A549 (cell line): ENCODE measurements around the gene PADI4. TPM values are rescaled to one million over a fixed set of nuclear protein-coding genes. Genes with fewer than 3 reads are reported as not detected.

ENCODE experiments used
- ATAC-seq, 2 experiments: fragments of 200-7000 bp in 1 of 2; fragments of >200 bp in 1 of 2; cut with Nextera tagmentation in 1 of 2; cut with Tn5 transposase in 1 of 2; 3 replicates each; pipeline versions ENCODE4 v1.8.0 to v1.9.1; 2018 to 2020; ENCODE audit warnings: mild to moderate bottlenecking in 1 of 2, moderate library complexity in 1 of 2
- CTCF ChIA-PET: fragments of 300-600 bp; sonication (Branson Sonifier 250); formaldehyde crosslinking; extraction: SDS; loops from one replicate; lab custom pipeline; 2021; ENCODE audit warnings: antibody characterized with exemption, inconsistent platforms; lab: Yijun Ruan, JAX
- POLR2A ChIA-PET: fragments of 350-600 bp; formaldehyde crosslinking; extraction: SDS; loops from one replicate; lab custom pipeline; 2021; ENCODE audit warnings: antibody characterized with exemption, inconsistent platforms; lab: Yijun Ruan, JAX
- DNase-seq, 2 experiments: peaks; one replicate each; pipeline versions ENCODE4 v3.0.0 to v3.0.0-alpha.2; 2011 to 2016; ENCODE audit warnings: low read depth in 1 of 2, low spot score in 1 of 2
- FAIRE-seq: peaks from 2 replicates; lab custom pipeline; 2011; peaks lifted over from hg19 to GRCh38; lab: Jason Lieb, UNC
- H3K27ac ChIP-seq, 2 experiments: fragments of >200 bp; sonication (Bioruptor Twin); formaldehyde crosslinking; 3 replicates each; pipeline ENCODE4 v1.5.1; 2016 to 2017
- H3K4me1 ChIP-seq: fragments of >200 bp; sonication (Bioruptor Twin); formaldehyde crosslinking; 3 replicates; pipeline ENCODE4 v1.6.1; 2016
- H3K4me2 ChIP-seq: fragments of >200 bp; sonication (Bioruptor Twin); formaldehyde crosslinking; 3 replicates; pipeline ENCODE4 v1.6.1; 2016
- H3K4me3 ChIP-seq: fragments of >200 bp; sonication (Bioruptor Twin); formaldehyde crosslinking; 3 replicates; pipeline ENCODE4 v1.5.1; 2016
- H3K9me3 ChIP-seq: fragments of >200 bp; sonication (Bioruptor Twin); formaldehyde crosslinking; 3 replicates; pipeline ENCODE4 v1.6.1; 2016
- CBX2 ChIP-seq: fragments of 200-600 bp; sonication (generic); IDR thresholded peaks from 2 replicates; pipeline ENCODE4 v1.6.1; 2016; ENCODE audit warnings: low read depth, mild to moderate bottlenecking, borderline replicate concordance
- CBX8 ChIP-seq: fragments of 200-600 bp; sonication (generic); IDR thresholded peaks from 2 replicates; pipeline ENCODE4 v1.6.1; 2016
- CEBPB ChIP-seq, 2 experiments: fragments of >200 bp in 1 of 2; sonication (Bioruptor Twin) in 1 of 2; formaldehyde crosslinking in 1 of 2; IDR thresholded peaks; 2 replicates each; pipeline ENCODE4 v1.6.1; 2012 to 2016
- CHD4 ChIP-seq: fragments of 200-600 bp; sonication (generic); IDR thresholded peaks from 2 replicates; pipeline ENCODE4 v1.6.1; 2016; ENCODE audit warnings: antibody characterized with exemption, mild to moderate bottlenecking, borderline replicate concordance
- E2F6 ChIP-seq: IDR thresholded peaks from 2 replicates; pipeline ENCODE4 v1.6.1; 2012; ENCODE audit warnings: low read depth, borderline replicate concordance
- EP300 ChIP-seq, 2 experiments: fragments of >200 bp; sonication (Bioruptor Twin); formaldehyde crosslinking; IDR thresholded peaks; 2 replicates in 1 of 2; 3 replicates in 1 of 2; pipeline ENCODE4 v1.6.1; 2016 to 2017
- FOSB ChIP-seq: fragments of 250-450 bp; sonication (Bioruptor Pico); IDR thresholded peaks from 2 replicates; pipeline ENCODE4 v1.5.0; 2020; ENCODE audit warnings: mild to moderate bottlenecking, moderate library complexity
- FOSL2 ChIP-seq, 2 experiments: fragments of 450-650 bp in 1 of 2; fragments of >200 bp in 1 of 2; sonication (Bioruptor Twin) in 1 of 2; formaldehyde crosslinking; IDR thresholded peaks; 2 replicates each; pipeline versions ENCODE4 v1.5.0 to v1.6.1; 2016 to 2020; ENCODE audit warnings: mild to moderate bottlenecking in 1 of 2, moderate library complexity in 1 of 2
- FOXS1 ChIP-seq: fragments of 250-450 bp; sonication (Bioruptor Pico); IDR thresholded peaks from 2 replicates; pipeline ENCODE4 v1.5.0; 2020; ENCODE audit warnings: mild to moderate bottlenecking, moderate library complexity
- GATA3 ChIP-seq: IDR thresholded peaks from 2 replicates; pipeline ENCODE4 v1.6.1; 2012; ENCODE audit warnings: borderline replicate concordance
- HDAC2 ChIP-seq: fragments of 200-600 bp; sonication (generic); IDR thresholded peaks from 2 replicates; pipeline ENCODE4 v1.6.1; 2016
- HEYL ChIP-seq: fragments of 250-450 bp; sonication (Bioruptor Pico); IDR thresholded peaks from 2 replicates; pipeline ENCODE4 v1.8.0; 2021; ENCODE audit warnings: mild to moderate bottlenecking, moderate library complexity
- HMGXB4 ChIP-seq: fragments of 250-450 bp; sonication (Bioruptor Pico); IDR thresholded peaks from 2 replicates; pipeline ENCODE4 v1.5.0; 2021; ENCODE audit warnings: mild to moderate bottlenecking, moderate library complexity, borderline replicate concordance
- KDM5A ChIP-seq: fragments of 200-600 bp; sonication (generic); IDR thresholded peaks from 2 replicates; pipeline ENCODE4 v1.6.1; 2016; ENCODE audit warnings: antibody characterized with exemption, mild to moderate bottlenecking
- MAFK ChIP-seq: fragments of 450-650 bp; IDR thresholded peaks from 2 replicates; pipeline ENCODE4 v1.6.1; 2014; ENCODE audit not compliant: partially characterized antibody
- NFE2L2 ChIP-seq: fragments of 150-350 bp; conservative IDR thresholded peaks from 2 replicates; pipeline ENCODE4 v1.6.1; 2014; ENCODE audit warnings: low read length
- NR3C1 ChIP-seq: fragments of >200 bp; sonication (Bioruptor Twin); formaldehyde crosslinking; IDR thresholded peaks from 3 replicates; pipeline ENCODE4 v1.6.1; 2017
- RAD21 ChIP-seq, 2 experiments: fragments of >200 bp in 1 of 2; sonication (Bioruptor Twin) in 1 of 2; formaldehyde crosslinking in 1 of 2; IDR thresholded peaks in 1 of 2; conservative IDR thresholded peaks in 1 of 2; 2 replicates in 1 of 2; 3 replicates in 1 of 2; pipeline ENCODE4 v1.6.1; 2012 to 2018; ENCODE audit warnings: inconsistent platforms in 1 of 2
- RNF2 ChIP-seq: fragments of 200-600 bp; sonication (generic); IDR thresholded peaks from 2 replicates; pipeline ENCODE4 v1.6.1; 2016; ENCODE audit warnings: low read depth, mild to moderate bottlenecking, antibody characterized with exemption, moderate library complexity, borderline replicate concordance
- SREBF2 ChIP-seq: fragments of 450-650 bp; IDR thresholded peaks from 2 replicates; pipeline ENCODE4 v1.6.1; 2014; ENCODE audit warnings: mild to moderate bottlenecking, moderate library complexity
- TFCP2L1 ChIP-seq: fragments of 250-450 bp; sonication (Bioruptor Pico); IDR thresholded peaks from 2 replicates; pipeline ENCODE4 v1.5.0; 2021; ENCODE audit warnings: mild to moderate bottlenecking
- USF2 ChIP-seq: fragments of 450-650 bp; IDR thresholded peaks from 2 replicates; pipeline ENCODE4 v1.6.1; 2014; ENCODE audit warnings: antibody characterized with exemption
- ZNF302 ChIP-seq: fragments of 250-450 bp; sonication (Bioruptor Pico); IDR thresholded peaks from 2 replicates; pipeline ENCODE4 v1.9.0; 2021; ENCODE audit warnings: inconsistent platforms, mild to moderate bottlenecking, moderate library complexity
- WGBS: methylation state at CpG from one replicate; pipeline ENCODE4 v1.1.6; 2017; ENCODE audit errors: missing lambda C conversion rate; 5-methylcytosine and 5-hydroxymethylcytosine counted together
- polyA plus RNA-seq, 4 experiments: library from polyadenylated mRNA; depleted of rRNA in 3 of 4; stranded (reverse); fragments of >200 nt; fragmentation: RNase III in 1 of 4; extraction: RNeasy Plus Mini Kit Qiagen cat#74134 plus additional on column Dnase treatment in 1 of 4; gene quantifications; 2 replicates in 3 of 4; 3 replicates in 1 of 4; pipeline ENCODE4 v1.2.3, GENCODE V29; 2011 to 2017
- TF ChIP-seq, protein P1 (sequence below): IDR thresholded peaks from 2 replicates; pipeline ENCODE4 v1.6.1; 2012
- TF ChIP-seq, protein P2 (sequence below): fragments of >200 bp; sonication (Bioruptor Twin); formaldehyde crosslinking; IDR thresholded peaks from 3 replicates; pipeline ENCODE4 v1.6.1; 2016
- TF ChIP-seq, protein P3 (sequence below): fragments of >200 bp; sonication (Bioruptor Twin); formaldehyde crosslinking; IDR thresholded peaks from 3 replicates; pipeline ENCODE4 v1.5.1; 2016
- TF ChIP-seq, protein P4 (sequence below): IDR thresholded peaks from 2 replicates; pipeline ENCODE4 v1.6.1; 2012

PADI4 gene
- polyA plus RNA-seq, 2 of the 4 experiments (the other 2 are of a cell fraction), result not detected

- TF ChIP-seq, protein P1, sequence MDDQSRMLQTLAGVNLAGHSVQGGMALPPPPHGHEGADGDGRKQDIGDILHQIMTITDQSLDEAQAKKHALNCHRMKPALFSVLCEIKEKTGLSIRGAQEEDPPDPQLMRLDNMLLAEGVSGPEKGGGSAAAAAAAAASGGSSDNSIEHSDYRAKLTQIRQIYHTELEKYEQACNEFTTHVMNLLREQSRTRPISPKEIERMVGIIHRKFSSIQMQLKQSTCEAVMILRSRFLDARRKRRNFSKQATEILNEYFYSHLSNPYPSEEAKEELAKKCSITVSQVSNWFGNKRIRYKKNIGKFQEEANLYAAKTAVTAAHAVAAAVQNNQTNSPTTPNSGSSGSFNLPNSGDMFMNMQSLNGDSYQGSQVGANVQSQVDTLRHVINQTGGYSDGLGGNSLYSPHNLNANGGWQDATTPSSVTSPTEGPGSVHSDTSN, result peak; percentile 68; the same call in 1 of the 2 replicates
- TF ChIP-seq CEBPB (IDR thresholded peaks at IDR 0.05) (peak; percentile 87 to 98), RAD21 (conservative IDR thresholded peaks at IDR 0.05 in 1 of 2, IDR thresholded peaks at IDR 0.05 in 1 of 2) (peak; percentile 21 to 45; a peak in 3 of 5 replicates), EP300 (IDR thresholded peaks at IDR 0.05) (peak; percentile 84 to 87; a peak in 4 of 5 replicates), RNF2 (no peak)
Observed at GRCh38 chr1:17287130-17287776, 20.7 kb upstream of the PADI4 start (continued).

- peak in 1 of 2 experiments; percentile 65; a peak in 2 of 6 replicates for ATAC-seq
Observed at GRCh38 chr1:17289721-17290120, 18.3 kb upstream of the PADI4 start.

DNA sequence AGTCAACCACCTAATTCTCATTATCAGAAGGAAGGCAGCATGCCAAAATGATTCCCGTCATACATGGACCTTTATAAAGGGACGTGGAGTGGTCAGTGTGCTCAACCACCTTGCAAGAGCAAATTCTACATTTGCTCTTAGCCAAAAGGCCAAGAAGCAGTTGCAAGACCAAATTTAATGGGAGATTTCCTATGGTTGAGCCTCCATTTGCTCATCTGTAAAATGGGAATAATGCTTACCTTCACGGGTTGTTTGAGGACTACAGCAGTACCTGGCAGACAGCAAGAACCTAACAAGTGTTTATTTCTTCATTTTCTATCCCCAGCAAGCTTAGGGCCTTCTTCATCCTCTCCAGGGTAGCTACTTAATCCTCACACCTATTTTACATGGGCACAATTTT lies 17.4 kb upstream of the PADI4 start:
- POLR2A ChIA-PET, result no interaction called here
- H3K27ac ChIP-seq, result peak overlapping the region in 1 of 2 experiments; percentile 89; a peak in 3 of 6 replicates
- no peak for ATAC-seq
- no peak for DNase-seq
- no peak for TF ChIP-seq NFE2L2
- TF ChIP-seq EP300 (IDR thresholded peaks at IDR 0.05), result no peak
- no peak for TF ChIP-seq CBX2
- TF ChIP-seq CEBPB (IDR thresholded peaks at IDR 0.05), result no peak
- TF ChIP-seq FOXS1 (CRISPR knock-in tag), result no peak
- no peak for TF ChIP-seq E2F6
- TF ChIP-seq HEYL (CRISPR knock-in tag), result no peak
- TF ChIP-seq, protein P2, sequence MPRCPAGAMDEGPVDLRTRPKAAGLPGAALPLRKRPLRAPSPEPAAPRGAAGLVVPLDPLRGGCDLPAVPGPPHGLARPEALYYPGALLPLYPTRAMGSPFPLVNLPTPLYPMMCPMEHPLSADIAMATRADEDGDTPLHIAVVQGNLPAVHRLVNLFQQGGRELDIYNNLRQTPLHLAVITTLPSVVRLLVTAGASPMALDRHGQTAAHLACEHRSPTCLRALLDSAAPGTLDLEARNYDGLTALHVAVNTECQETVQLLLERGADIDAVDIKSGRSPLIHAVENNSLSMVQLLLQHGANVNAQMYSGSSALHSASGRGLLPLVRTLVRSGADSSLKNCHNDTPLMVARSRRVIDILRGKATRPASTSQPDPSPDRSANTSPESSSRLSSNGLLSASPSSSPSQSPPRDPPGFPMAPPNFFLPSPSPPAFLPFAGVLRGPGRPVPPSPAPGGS, result no peak
- no peak for TF ChIP-seq TFCP2L1 (CRISPR knock-in tag)
- TF ChIP-seq HDAC2, result no peak
- TF ChIP-seq FOSL2 (IDR thresholded peaks at IDR 0.05), result no peak
- TF ChIP-seq FOSL2 (CRISPR knock-in tag; IDR thresholded peaks at IDR 0.05), result no peak
- TF ChIP-seq NR3C1, result no peak
- no peak for TF ChIP-seq HMGXB4 (CRISPR knock-in tag)
- no peak for TF ChIP-seq ZNF302 (CRISPR knock-in tag)
- TF ChIP-seq, protein P3, sequence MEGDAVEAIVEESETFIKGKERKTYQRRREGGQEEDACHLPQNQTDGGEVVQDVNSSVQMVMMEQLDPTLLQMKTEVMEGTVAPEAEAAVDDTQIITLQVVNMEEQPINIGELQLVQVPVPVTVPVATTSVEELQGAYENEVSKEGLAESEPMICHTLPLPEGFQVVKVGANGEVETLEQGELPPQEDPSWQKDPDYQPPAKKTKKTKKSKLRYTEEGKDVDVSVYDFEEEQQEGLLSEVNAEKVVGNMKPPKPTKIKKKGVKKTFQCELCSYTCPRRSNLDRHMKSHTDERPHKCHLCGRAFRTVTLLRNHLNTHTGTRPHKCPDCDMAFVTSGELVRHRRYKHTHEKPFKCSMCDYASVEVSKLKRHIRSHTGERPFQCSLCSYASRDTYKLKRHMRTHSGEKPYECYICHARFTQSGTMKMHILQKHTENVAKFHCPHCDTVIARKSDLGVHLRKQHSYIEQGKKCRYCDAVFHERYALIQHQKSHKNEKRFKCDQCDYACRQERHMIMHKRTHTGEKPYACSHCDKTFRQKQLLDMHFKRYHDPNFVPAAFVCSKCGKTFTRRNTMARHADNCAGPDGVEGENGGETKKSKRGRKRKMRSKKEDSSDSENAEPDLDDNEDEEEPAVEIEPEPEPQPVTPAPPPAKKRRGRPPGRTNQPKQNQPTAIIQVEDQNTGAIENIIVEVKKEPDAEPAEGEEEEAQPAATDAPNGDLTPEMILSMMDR, result no peak
- no peak for TF ChIP-seq MAFK
- TF ChIP-seq CBX8, result no peak
- TF ChIP-seq, protein P4, sequence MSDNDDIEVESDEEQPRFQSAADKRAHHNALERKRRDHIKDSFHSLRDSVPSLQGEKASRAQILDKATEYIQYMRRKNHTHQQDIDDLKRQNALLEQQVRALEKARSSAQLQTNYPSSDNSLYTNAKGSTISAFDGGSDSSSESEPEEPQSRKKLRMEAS, result no peak
- no peak for TF ChIP-seq CHD4
- TF ChIP-seq, all 56 proteins: peak for 0
- Histone ChIP-seq H3K4me1 (peaks cover 50% of the 10 kb centered on the region), H3K4me3 (no peak overlapping the region), H3K4me2 (no peak overlapping the region), H3K9me3 (no peaks in the 10 kb centered on the region)
- no peak for FAIRE-seq
- WGBS, result 86% methylated on average over 3 of the region's 3 CpGs
- CTCF ChIA-PET, result interaction anchor here (1.0 to 2.6 kb wide), 5 partner anchors 15 to 165 kb away, joined by 3 to 9 read pairs (median 5); no protein-coding TSS in a partner anchor

More at GRCh38 chr1:17289721-17290120, 18.3 kb upstream of the PADI4 start:
- DNase-seq (no peak), FAIRE-seq (no peak)
- Histone ChIP-seq H3K9me3 (no peaks in the 10 kb centered on the region), H3K4me2 (peak overlapping the region; percentile 62), H3K27ac (peak overlapping the region; percentile 53 to 89; a peak in 5 of 6 replicates), H3K4me3 (no peak overlapping the region), H3K4me1 (peaks cover 50% of the 10 kb centered on the region)
- POLR2A ChIA-PET, result no interaction called here
- 39% methylated on average over 2 of the region's 2 CpGs for WGBS
- no peak for TF ChIP-seq GATA3
- peak; percentile 29 for TF ChIP-seq MAFK
- TF ChIP-seq RNF2, result no peak
- no peak for TF ChIP-seq KDM5A
- no peak for TF ChIP-seq SREBF2
- no peak for TF ChIP-seq USF2
- no peak for TF ChIP-seq FOSB
- CTCF ChIA-PET, result interaction anchor here (0.9 to 2.6 kb wide), 6 partner anchors 11 to 164 kb away, joined by 3 to 9 read pairs (median 4); no protein-coding TSS in a partner anchor
